Uterus (tissue), 4 donors: ENCODE data around the gene MGAT4B. TPM values are rescaled to one million over a fixed set of nuclear protein-coding genes. Genes with fewer than 3 reads are reported as not detected.

Experiments used
- DNase-seq, 2 donors: peaks; one replicate each; pipeline ENCODE4 v3.0.0-alpha.2; 2019 to 2020
- H3K27ac ChIP-seq, 2 donors: fragments of 200-600 bp; sonication (generic); 1 replicate in 1 of 2; 2 replicates in 1 of 2; pipeline ENCODE4 v1.5.1; 2016 to 2018
- H3K27me3 ChIP-seq, 2 donors: fragments of 200-600 bp; sonication (generic); one replicate each; pipeline ENCODE4 v1.5.1; 2018 to 2019; ENCODE audit warnings: control low read depth in 1 of 2
- H3K36me3 ChIP-seq, 2 donors: fragments of 200-600 bp; sonication (generic); one replicate each; pipeline ENCODE4 v1.5.1; 2019; ENCODE audit warnings: control low read depth in 1 of 2
- H3K4me1 ChIP-seq, 2 donors: fragments of 200-600 bp; sonication (generic); one replicate each; pipeline ENCODE4 v1.5.1; 2018 to 2019; ENCODE audit warnings: control low read depth in 1 of 2
- H3K4me3 ChIP-seq, 2 donors: fragments of 200-600 bp; sonication (generic); 1 replicate in 1 of 2; 2 replicates in 1 of 2; pipeline ENCODE4 v1.5.1; 2018 to 2019; ENCODE audit warnings: mild to moderate bottlenecking in 1 of 2
- H3K9me3 ChIP-seq, 2 donors: fragments of 200-600 bp; sonication (generic); one replicate each; pipeline ENCODE4 v1.5.1; 2019; ENCODE audit warnings: control low read depth in 1 of 2
- POLR2A ChIP-seq, 2 donors: fragments of 450-650 bp; IDR thresholded peaks; one replicate each; pipeline ENCODE4 v1.6.1; 2016; ENCODE audit warnings: antibody characterized with exemption in 2 of 2, mild to moderate bottlenecking in 1 of 2, moderate library complexity in 1 of 2
- intact Hi-C: fragments of 100-400 bp; cut with DNase I; formaldehyde crosslinking; loops from one replicate; pipeline ENCODE4 v1.15.1; 2023; ENCODE audit warnings: low total_unique reads
- total RNA-seq, 4 donors: library from RNA; depleted of rRNA in 3 of 4; stranded (reverse); fragments of >200 nt in 3 of 4; gene quantifications; one replicate each; pipeline versions ENCODE4 v1.1.0 to v1.2.4, GENCODE V29; 2014 to 2023
- TF ChIP-seq, protein P1 (sequence below), 4 experiments: fragments of 200-600 bp in 2 of 4; fragments of 450-650 bp in 2 of 4; sonication (generic) in 2 of 4; IDR thresholded peaks; one replicate each; pipeline ENCODE4 v1.5.1; 2016 to 2019; ENCODE audit warnings: antibody characterized with exemption in 4 of 4, mild to moderate bottlenecking in 2 of 4, moderate library complexity in 1 of 4
- donor health status: DM: yes; HTN: yes; CAD: no.

MGAT4B gene
- total RNA-seq, 4 donors from 2014 or later: 31.8 to 87.4 (median 66.4) TPM

DNA sequence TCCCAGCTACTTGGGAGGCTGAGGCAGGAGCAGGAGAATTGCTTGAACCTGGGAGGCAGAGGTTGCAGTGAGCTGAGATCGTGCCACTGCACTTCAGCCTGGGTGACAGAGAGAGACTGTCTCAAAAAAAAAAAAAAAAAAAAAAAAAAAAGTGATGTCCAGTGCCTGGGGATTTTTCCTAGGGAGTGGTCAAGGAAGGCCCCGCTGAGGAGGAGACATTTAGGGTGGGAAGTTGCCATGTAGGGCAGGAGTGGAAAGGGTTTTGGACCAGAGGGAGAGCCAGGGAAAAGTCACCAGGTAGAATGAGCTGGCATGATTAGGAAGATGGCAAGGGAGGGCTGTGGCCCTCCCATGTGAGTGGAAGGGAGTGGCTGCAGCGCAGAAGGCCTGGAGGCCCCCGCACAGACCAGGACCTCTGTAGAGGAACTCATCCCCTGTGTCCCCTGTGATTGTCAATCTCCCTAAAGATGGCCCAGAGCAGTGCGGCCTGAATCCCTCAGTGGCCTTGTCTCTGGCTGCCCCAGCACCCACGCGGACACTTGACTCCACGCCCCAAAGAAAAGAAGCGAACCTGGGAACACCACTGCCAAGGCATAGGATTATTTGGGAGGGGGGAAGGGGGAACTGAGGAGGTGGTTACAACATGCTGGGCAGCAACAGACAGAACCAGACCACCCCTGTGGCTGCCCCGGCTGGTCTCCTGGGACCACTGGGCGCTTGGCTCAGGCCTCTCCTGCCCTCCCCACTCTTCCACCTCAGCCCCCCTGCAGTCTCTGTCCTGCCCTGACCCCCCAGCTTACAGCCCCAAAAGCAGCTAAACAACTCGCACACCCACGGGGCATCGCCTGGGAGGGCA lies 11.5 kb upstream of the MGAT4B start:
- TF ChIP-seq, protein P1, sequence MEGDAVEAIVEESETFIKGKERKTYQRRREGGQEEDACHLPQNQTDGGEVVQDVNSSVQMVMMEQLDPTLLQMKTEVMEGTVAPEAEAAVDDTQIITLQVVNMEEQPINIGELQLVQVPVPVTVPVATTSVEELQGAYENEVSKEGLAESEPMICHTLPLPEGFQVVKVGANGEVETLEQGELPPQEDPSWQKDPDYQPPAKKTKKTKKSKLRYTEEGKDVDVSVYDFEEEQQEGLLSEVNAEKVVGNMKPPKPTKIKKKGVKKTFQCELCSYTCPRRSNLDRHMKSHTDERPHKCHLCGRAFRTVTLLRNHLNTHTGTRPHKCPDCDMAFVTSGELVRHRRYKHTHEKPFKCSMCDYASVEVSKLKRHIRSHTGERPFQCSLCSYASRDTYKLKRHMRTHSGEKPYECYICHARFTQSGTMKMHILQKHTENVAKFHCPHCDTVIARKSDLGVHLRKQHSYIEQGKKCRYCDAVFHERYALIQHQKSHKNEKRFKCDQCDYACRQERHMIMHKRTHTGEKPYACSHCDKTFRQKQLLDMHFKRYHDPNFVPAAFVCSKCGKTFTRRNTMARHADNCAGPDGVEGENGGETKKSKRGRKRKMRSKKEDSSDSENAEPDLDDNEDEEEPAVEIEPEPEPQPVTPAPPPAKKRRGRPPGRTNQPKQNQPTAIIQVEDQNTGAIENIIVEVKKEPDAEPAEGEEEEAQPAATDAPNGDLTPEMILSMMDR (IDR thresholded peaks at IDR 0.05): no peak
- no peak for TF ChIP-seq POLR2A (IDR thresholded peaks at IDR 0.05)
- DNase-seq: peak in 1 of 2 donors; percentile 50
- H3K4me3 ChIP-seq: peak overlapping the region; percentile 48 to 97
- peak overlapping the region; percentile 98 to 99 for H3K27ac ChIP-seq
- peaks cover 0 to 13% of the 10 kb centered on the region in 2 donors for H3K4me1 ChIP-seq
- no peaks in the 10 kb centered on the region for H3K27me3 ChIP-seq
- intact Hi-C loops: no loop called here
- no peaks in the 10 kb centered on the region for H3K9me3 ChIP-seq
- H3K36me3 ChIP-seq: no peaks in the 10 kb centered on the region

DNA sequence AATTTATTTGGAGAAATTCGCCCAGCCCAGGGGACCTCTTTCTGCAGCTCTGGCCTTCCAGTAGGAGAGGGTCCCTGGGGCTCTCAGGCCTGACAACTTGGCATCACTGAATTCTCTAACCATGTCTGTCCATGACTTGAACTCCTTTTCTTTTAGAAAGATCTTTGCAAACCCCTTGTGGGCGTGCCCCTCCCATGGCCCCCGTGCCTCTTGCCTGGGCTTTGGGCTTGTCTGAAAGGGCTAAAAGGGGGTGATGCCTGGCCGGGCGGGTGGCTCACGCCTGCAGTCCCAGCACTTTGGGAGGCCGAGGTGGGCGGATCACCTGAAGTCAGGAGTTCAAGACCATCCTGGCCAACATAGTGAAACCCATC lies 10.8 kb upstream of the MGAT4B start:
- Histone ChIP-seq H3K4me1 (peaks cover 0 to 7% of the 10 kb centered on the region in 2 donors), H3K9me3 (no peaks in the 10 kb centered on the region), H3K27ac (peak overlapping the region; percentile 98 to 99), H3K36me3 (no peaks in the 10 kb centered on the region), H3K27me3 (no peaks in the 10 kb centered on the region), H3K4me3 (peak overlapping the region; percentile 34 to 44)
- DNase-seq: peak in 1 of 2 donors; percentile 49
- intact Hi-C loops: no loop called here
- TF ChIP-seq POLR2A (IDR thresholded peaks at IDR 0.05): no peak
- TF ChIP-seq, protein P1 (IDR thresholded peaks at IDR 0.05): no peak

DNA sequence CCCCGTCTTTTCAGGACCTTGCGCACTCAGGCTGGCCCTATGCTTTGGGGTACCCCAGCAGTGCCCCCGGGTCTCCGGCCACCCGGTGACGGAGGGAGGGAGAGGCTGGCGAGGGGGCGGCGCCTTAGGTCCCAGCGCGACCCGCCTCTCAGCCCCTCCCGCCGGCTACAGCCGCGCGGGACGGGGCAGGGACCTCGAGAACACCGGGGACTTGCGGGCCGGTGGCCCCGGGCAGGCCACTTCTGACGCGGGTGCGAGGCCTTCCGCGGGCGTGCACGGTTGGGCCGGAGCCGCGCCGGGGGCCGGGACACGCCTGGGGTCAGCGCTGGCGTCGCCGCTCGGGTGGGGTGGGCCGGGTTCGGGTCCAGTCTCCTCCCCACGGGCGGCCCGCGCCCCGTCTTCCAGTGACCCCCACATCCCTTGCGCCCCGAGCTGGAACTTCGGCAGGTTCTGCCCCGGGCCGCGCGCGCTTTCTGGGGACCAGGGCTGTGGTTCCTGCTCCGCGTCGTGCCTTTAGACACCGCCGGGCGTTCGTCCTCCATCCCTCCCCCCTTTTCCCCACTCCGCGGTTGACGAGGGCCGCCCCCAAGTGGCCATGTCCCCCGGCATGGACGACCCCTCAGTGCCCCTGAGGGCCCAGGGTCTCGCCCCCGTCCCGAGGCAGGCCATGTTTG lies 10.3 kb upstream of the MGAT4B start:
- peaks cover 0 to 1% of the 10 kb centered on the region in 2 donors for H3K4me1 ChIP-seq
- peak in 1 of 2 donors; percentile 31 for DNase-seq
- no peaks in the 10 kb centered on the region for H3K27me3 ChIP-seq
- H3K27ac ChIP-seq: peak overlapping the region; percentile 98 to 99
- peak in 1 of 2 donors; percentile 19 for TF ChIP-seq POLR2A (IDR thresholded peaks at IDR 0.05)
- TF ChIP-seq, protein P1 (IDR thresholded peaks at IDR 0.05): peak in 2 of 4 experiments; percentile 6 to 14
- peak overlapping the region; percentile 34 to 44 for H3K4me3 ChIP-seq
- no peaks in the 10 kb centered on the region for H3K36me3 ChIP-seq
- H3K9me3 ChIP-seq: no peaks in the 10 kb centered on the region
- intact Hi-C loops: no loop called here

DNA sequence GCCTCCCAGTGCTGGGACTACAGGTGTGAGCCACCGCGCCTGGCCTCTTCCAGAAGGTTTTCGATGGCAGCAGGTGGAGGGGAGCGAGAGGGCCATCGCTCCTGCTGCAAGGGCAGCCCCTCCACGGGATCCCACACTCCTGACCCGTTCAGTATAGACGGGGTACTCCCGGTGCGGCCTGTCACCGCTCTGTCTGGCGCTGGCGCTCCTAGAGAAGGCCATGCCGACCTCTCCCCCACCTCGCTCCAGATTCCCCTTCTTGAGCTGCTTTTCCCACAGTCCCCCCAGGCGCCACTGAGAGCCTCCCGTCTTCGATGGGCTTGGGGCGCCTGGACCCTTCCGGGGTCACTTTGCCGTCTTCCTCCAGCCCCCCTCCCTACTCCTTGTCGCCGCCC lies 9.7 kb upstream of the MGAT4B start:
- no peak for TF ChIP-seq POLR2A (IDR thresholded peaks at IDR 0.05)
- TF ChIP-seq, protein P1 (IDR thresholded peaks at IDR 0.05): no peak
- Histone ChIP-seq H3K36me3 (no peaks in the 10 kb centered on the region), H3K9me3 (no peaks in the 10 kb centered on the region), H3K27ac (peak overlapping the region; percentile 98 to 99), H3K4me1 (no peaks in the 10 kb centered on the region), H3K4me3 (peak overlapping the region; percentile 34 to 44), H3K27me3 (no peaks in the 10 kb centered on the region)
- intact Hi-C loops: no loop called here
- peak in 1 of 2 donors; percentile 33 for DNase-seq
